ENCODE measurements around the gene BMP8A.

DNA sequence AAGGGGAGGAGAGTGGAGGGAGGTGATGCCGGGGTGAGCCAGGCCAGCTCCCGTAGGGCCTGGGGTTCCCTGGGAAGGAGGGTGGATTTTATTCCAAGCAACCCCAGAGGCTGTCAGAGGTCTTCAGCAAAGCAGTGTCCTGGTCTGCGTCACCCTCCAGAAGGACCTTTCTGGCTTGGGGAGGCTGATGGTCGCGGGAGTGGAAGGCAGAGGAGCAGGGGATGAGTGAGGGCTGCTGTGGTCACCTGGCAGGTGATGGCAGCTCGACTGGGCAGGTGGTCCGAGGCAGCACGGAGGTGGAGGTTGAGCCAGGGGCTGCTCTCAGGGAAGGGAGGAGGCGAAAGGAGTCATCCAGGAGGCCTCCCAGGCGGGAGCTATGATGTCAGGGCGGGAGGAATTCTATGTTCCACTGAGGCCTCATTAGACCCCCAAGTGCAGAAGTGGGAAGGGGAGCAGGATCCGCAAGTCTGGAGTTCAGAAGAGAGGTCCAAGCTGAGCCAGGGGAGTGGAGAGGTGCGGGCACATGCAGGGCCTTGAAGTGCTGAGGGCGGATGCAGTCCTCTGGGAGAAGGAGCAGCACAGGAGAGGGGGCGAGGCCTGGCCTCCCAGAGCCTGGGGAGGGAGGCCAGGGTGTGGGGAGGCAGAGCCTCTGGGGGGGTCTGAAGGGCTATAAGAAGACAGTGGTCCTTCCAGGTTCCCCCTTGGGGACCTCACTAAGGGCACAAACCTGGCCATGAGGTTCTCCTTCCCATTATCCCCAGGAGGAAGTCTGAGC is 33.3 kb downstream of the BMP8A start:
- TF ChIP-seq CTCF (IDR thresholded peaks at IDR 0.05; ENCODE audit: insufficient read depth, low read length, poor library complexity, severe bottlenecking) (no peak), EZH2phosphoT487 (conservative IDR thresholded peaks at IDR 0.05; ENCODE audit: low read length) (no peak)
